CD4-positive, alpha-beta T cell (primary cell): ENCODE measurements around the gene PAPSS2. TPM values are rescaled to one million over a fixed set of nuclear protein-coding genes. Genes with fewer than 3 reads are reported as not detected.
A peak's percentile ranks its signal among the peaks of the same experiment; 100 is the strongest.

Experiments used
- ATAC-seq: fragments of 200-7000 bp; cut with Tn5 transposase; one replicate; pipeline ENCODE4 v1.10.0; 2022; ENCODE audit warnings: mild to moderate bottlenecking; ENCODE audit not compliant: poor library complexity
- CTCF ChIA-PET: fragments of 350-600 bp; sonication (Branson Sonifier 250); formaldehyde crosslinking; loops from one replicate; lab custom pipeline; 2021; ENCODE audit warnings: antibody characterized with exemption, inconsistent platforms; lab: Charles Lee
- POLR2A ChIA-PET: fragments of 350-600 bp; sonication (Branson Sonifier 250); formaldehyde crosslinking; loops from one replicate; lab custom pipeline; 2021; ENCODE audit warnings: antibody characterized with exemption, inconsistent platforms; lab: Charles Lee
- DNase-seq, 14 experiments: peaks; one replicate each; pipeline ENCODE4 v3.0.0-alpha.2; 2013 to 2020; ENCODE audit warnings: mixed read lengths in 2 of 14
- H3K27ac ChIP-seq, 2 donors: one replicate each; pipeline versions ENCODE4 v1.5.1 to v1.7.0; 2013; ENCODE audit warnings: low read length in 2 of 2, low read depth in 1 of 2, mild to moderate bottlenecking in 1 of 2
- H3K27me3 ChIP-seq, 2 experiments: 1 replicate in 1 of 2; 2 replicates in 1 of 2; pipeline versions ENCODE4 v1.6.1 to v1.7.0; 2013; ENCODE audit warnings: low read length in 2 of 2, control low read depth in 1 of 2, mild to moderate bottlenecking in 1 of 2, moderate library complexity in 1 of 2; ENCODE audit not compliant: insufficient read depth in 2 of 2, control insufficient read depth in 1 of 2
- H3K36me3 ChIP-seq: one replicate; pipeline ENCODE4 v1.6.1; 2013; ENCODE audit warnings: low read length, control low read depth; ENCODE audit not compliant: insufficient read depth
- H3K4me1 ChIP-seq: one replicate; pipeline ENCODE4 v1.6.1; 2013; ENCODE audit warnings: low read length, control low read depth; ENCODE audit not compliant: insufficient read depth
- H3K4me3 ChIP-seq: one replicate; pipeline ENCODE4 v1.5.1; 2013; ENCODE audit warnings: mild to moderate bottlenecking, low read length, moderate library complexity
- H3K9me3 ChIP-seq, 2 experiments: 1 replicate in 1 of 2; 2 replicates in 1 of 2; pipeline versions ENCODE4 v1.6.1 to v1.7.0; 2013; ENCODE audit warnings: low read length in 2 of 2, mild to moderate bottlenecking in 2 of 2, control low read depth in 1 of 2, moderate library complexity in 1 of 2; ENCODE audit not compliant: control insufficient read depth in 1 of 2, insufficient read depth in 1 of 2
- H3K27ac Mint-ChIP-seq: one replicate; pipeline ENCODE4 v1.8.0; 2020; ENCODE audit warnings: mixed read lengths
- H3K27me3 Mint-ChIP-seq: one replicate; pipeline ENCODE4 v1.8.0; 2021; ENCODE audit warnings: mixed read lengths
- H3K36me3 Mint-ChIP-seq: one replicate; pipeline ENCODE4 v1.8.0; 2021; ENCODE audit warnings: low read depth, mixed read lengths
- H3K4me1 Mint-ChIP-seq: one replicate; pipeline ENCODE4 v1.8.0; 2021; ENCODE audit warnings: low read depth, mixed read lengths
- H3K4me3 Mint-ChIP-seq: one replicate; pipeline ENCODE4 v1.8.0; 2020; ENCODE audit warnings: mild to moderate bottlenecking, mixed read lengths
- H3K9me3 Mint-ChIP-seq: one replicate; pipeline ENCODE4 v1.8.0; 2020; ENCODE audit warnings: mixed read lengths
- CTCF ChIP-seq: fragments of 200-600 bp; IDR thresholded peaks from one replicate; pipeline ENCODE4 v1.8.0; 2022; ENCODE audit warnings: antibody characterized with exemption, mild to moderate bottlenecking
- intact Hi-C, 2 experiments: fragments of 100-400 bp; cut with DNase I in 1 of 2; cut with micrococcal nuclease in 1 of 2; formaldehyde crosslinking; loops; one replicate each; pipeline versions ENCODE4 v1.15.1 to v1.9.0; 2023 to 2025; cut with DNase I, micrococcal nuclease
- total RNA-seq, 174 experiments: library from RNA in 2 of 174; stranded (reverse) in 2 of 174; gene quantifications; one replicate each; pipeline ENCODE4 v1.2.3 and lab custom pipeline; 2021 to 2026

Gene PAPSS2
- total RNA-seq, 2 experiments from 2014 or later = not detected

- CTCF ChIA-PET = no interaction called here
- H3K9me3 Mint-ChIP-seq = no peaks in the 10 kb centered on the region
- POLR2A ChIA-PET = no interaction called here
- ATAC-seq (no peak), DNase-seq (peak in 2 of 14 experiments; percentile 48 to 62)
- intact Hi-C loops = loop anchor here in 1 of 2 experiments (2.0 to 5.0 kb wide), 2 partner anchors 115 to 895 kb away; no protein-coding TSS in a partner anchor
- no peaks in the 10 kb centered on the region for H3K36me3 ChIP-seq
- H3K36me3 Mint-ChIP-seq = no peaks in the 10 kb centered on the region
- TF ChIP-seq CTCF = no peak
- no peak overlapping the region for H3K27ac Mint-ChIP-seq
- peaks cover 6% of the 10 kb centered on the region for H3K4me1 Mint-ChIP-seq
- H3K27me3 Mint-ChIP-seq = peaks cover 40% of the 10 kb centered on the region
- H3K4me1 ChIP-seq = peaks cover 12% of the 10 kb centered on the region
- H3K27ac ChIP-seq = no peak overlapping the region
- no peak overlapping the region for H3K4me3 ChIP-seq
- H3K9me3 ChIP-seq = no peaks in the 10 kb centered on the region
- no peak overlapping the region for H3K4me3 Mint-ChIP-seq
- H3K27me3 ChIP-seq = peaks cover 16 to 38% of the 10 kb centered on the region in 2 experiments
Observed at GRCh38 chr10:87657371-87657770, 2.3 kb upstream of the PAPSS2 start.

DNA sequence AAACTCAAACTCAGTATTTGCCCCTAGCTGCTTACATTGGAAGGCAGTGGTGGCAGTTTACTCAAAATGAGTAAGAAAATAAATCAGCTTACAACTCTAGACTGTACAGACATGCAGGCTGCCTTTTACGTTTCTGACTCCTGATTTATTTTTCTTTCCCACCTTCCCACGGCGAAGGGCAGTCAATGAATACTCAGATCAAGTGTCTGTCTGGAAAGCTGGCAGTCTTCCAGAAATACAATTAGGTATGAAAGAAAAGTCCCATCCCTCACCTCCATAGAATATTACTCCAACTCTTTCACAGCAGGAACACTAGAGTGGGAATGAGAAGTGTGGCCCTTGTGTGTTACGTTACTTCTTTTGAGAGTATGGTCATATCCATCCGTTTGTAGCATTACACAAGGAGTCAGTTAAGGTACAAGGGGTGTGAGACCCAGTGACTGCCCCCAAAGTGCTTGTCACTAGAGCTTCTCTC lies 1.3 kb upstream of the PAPSS2 start:
- H3K4me1 Mint-ChIP-seq = peaks cover 6% of the 10 kb centered on the region
- CTCF ChIA-PET = no interaction called here
- no peak overlapping the region for H3K27ac Mint-ChIP-seq

DNA sequence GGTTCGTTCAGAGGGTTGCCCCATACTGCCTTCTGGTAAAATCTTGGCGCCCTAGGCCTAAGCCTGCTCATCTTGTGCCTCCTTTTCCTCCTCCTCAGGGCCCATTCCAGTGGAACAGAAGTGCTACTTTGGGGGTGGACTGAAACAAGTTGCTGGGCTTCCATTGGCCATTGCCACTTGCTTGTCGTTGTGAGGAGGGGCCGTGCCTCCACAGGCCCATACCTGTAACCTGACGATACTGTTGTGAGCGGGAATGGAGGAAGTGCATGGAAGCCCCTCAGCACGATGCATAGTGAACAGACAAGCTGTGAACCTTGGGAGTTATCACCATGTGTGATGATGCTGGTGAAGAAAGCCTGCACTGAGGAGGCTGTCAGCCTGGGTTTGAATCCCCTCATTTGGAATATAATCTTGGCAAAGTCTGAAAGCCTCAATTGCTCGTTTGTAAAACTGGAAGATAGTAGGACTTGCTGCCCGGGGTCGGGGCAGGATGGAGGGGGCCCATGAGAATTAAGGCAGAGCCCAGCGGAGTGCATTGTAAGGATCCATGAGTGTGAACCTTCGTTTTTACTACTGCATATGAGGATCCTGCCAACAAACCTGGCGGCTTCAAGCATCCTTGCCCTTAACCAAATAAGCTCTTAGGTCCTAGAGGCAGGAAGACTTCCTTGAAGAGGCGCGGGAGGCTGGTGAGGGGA lies 671 bp upstream of the PAPSS2 start:
- ATAC-seq = no peak

More for the DNA sequence above, 1.3 kb upstream of the PAPSS2 start:
- no peaks in the 10 kb centered on the region for H3K9me3 Mint-ChIP-seq
- Histone ChIP-seq H3K4me3 (no peak overlapping the region), H3K4me1 (peaks cover 12% of the 10 kb centered on the region), H3K27ac (no peak overlapping the region), H3K9me3 (no peaks in the 10 kb centered on the region), H3K27me3 (peaks cover 16 to 39% of the 10 kb centered on the region in 2 experiments), H3K36me3 (no peaks in the 10 kb centered on the region)
- POLR2A ChIA-PET = no interaction called here
- no peaks in the 10 kb centered on the region for H3K36me3 Mint-ChIP-seq
- ATAC-seq (no peak), DNase-seq (no peak)
- no peak overlapping the region for H3K4me3 Mint-ChIP-seq
- TF ChIP-seq CTCF = no peak
- peaks cover 47% of the 10 kb centered on the region for H3K27me3 Mint-ChIP-seq
- intact Hi-C loops = loop anchor here in 1 of 2 experiments (5.0 kb wide), 1 partner anchor 114 kb away; no protein-coding TSS in a partner anchor

More for the DNA sequence above, 671 bp upstream of the PAPSS2 start:
- Mint-ChIP-seq H3K4me1 (peaks cover 6% of the 10 kb centered on the region), H3K4me3 (peak overlapping the region; percentile 88), H3K36me3 (no peaks in the 10 kb centered on the region), H3K27me3 (peaks cover 53% of the 10 kb centered on the region), H3K9me3 (no peaks in the 10 kb centered on the region), H3K27ac (no peak overlapping the region)
- no peak for DNase-seq
- intact Hi-C loops = loop anchor here in 1 of 2 experiments (5.0 kb wide), 1 partner anchor 113 kb away; no protein-coding TSS in a partner anchor
- no peaks in the 10 kb centered on the region for H3K36me3 ChIP-seq
- CTCF ChIA-PET = no interaction called here
- no peak for TF ChIP-seq CTCF
- no peaks in the 10 kb centered on the region for H3K9me3 ChIP-seq
- no peak overlapping the region for H3K27ac ChIP-seq
- peaks cover 12% of the 10 kb centered on the region for H3K4me1 ChIP-seq
- H3K4me3 ChIP-seq = no peak overlapping the region
- POLR2A ChIA-PET = no interaction called here
- H3K27me3 ChIP-seq = peaks cover 16 to 45% of the 10 kb centered on the region in 2 experiments
